Neuronal stem cell (in vitro differentiated cells): Measurements from ENCODE around the gene KCNA2.

ENCODE experiments used
- DNase-seq: peaks from one replicate; pipeline ENCODE4 v3.0.0-alpha.2; 2013; ENCODE audit warnings: low spot score
- H2AFZ ChIP-seq: one replicate; pipeline ENCODE4 v1.6.1; 2013; ENCODE audit warnings: mild to moderate bottlenecking, low read length, inconsistent platforms
- H2AK5ac ChIP-seq: 2 replicates; pipeline ENCODE4 v1.6.1; 2013; ENCODE audit warnings: low read depth, mild to moderate bottlenecking, inconsistent platforms, low read length, moderate library complexity, mixed read lengths
- H2BK120ac ChIP-seq: 2 replicates; pipeline ENCODE4 v1.6.1; 2013; ENCODE audit warnings: low read depth, mild to moderate bottlenecking, inconsistent platforms, low read length, moderate library complexity, mixed read lengths
- H2BK12ac ChIP-seq: one replicate; pipeline ENCODE4 v1.6.1; 2013; ENCODE audit warnings: low read length, inconsistent platforms
- H2BK15ac ChIP-seq: 2 replicates; pipeline ENCODE4 v1.6.1; 2013; ENCODE audit warnings: mild to moderate bottlenecking, low read length, inconsistent platforms, mixed read lengths
- H2BK5ac ChIP-seq: one replicate; pipeline ENCODE4 v1.6.1; 2013; ENCODE audit warnings: inconsistent platforms, mild to moderate bottlenecking, low read length, moderate library complexity
- H3K14ac ChIP-seq: one replicate; pipeline ENCODE4 v1.6.1; 2013; ENCODE audit warnings: low read length, inconsistent platforms
- H3K18ac ChIP-seq: 2 replicates; pipeline ENCODE4 v1.6.1; 2013; ENCODE audit warnings: low read length, inconsistent platforms
- H3K23ac ChIP-seq: 2 replicates; pipeline ENCODE4 v1.6.1; 2013; ENCODE audit warnings: low read depth, mild to moderate bottlenecking, mixed read lengths, low read length, inconsistent platforms; ENCODE audit not compliant: poor library complexity
- H3K27ac ChIP-seq: replicated peaks from 3 replicates; pipeline ENCODE4 v1.5.1; 2013; ENCODE audit warnings: low read length, inconsistent platforms
- H3K27me3 ChIP-seq, 3 experiments: 2 replicates each; pipeline ENCODE4 v1.6.1; 2013; ENCODE audit warnings: low read length in 3 of 3, mild to moderate bottlenecking in 2 of 3, inconsistent platforms in 1 of 3, low read depth in 1 of 3, mixed read lengths in 1 of 3, moderate library complexity in 1 of 3; ENCODE audit not compliant: control insufficient read depth in 3 of 3, insufficient read depth in 3 of 3
- H3K36me3 ChIP-seq, 2 donors: replicated peaks in 1 of 2; 2 replicates each; pipeline ENCODE4 v1.6.1; 2013; ENCODE audit warnings: low read length in 2 of 2; ENCODE audit not compliant: control insufficient read depth in 2 of 2, insufficient read depth in 2 of 2
- H3K4ac ChIP-seq: 2 replicates; pipeline ENCODE4 v1.6.1; 2013; ENCODE audit warnings: inconsistent platforms, mild to moderate bottlenecking, low read length, moderate library complexity
- H3K4me1 ChIP-seq, 2 donors: 1 replicate in 1 of 2; 2 replicates in 1 of 2; pipeline ENCODE4 v1.6.1; 2013; ENCODE audit warnings: low read length in 2 of 2, low read depth in 1 of 2; ENCODE audit not compliant: control insufficient read depth in 2 of 2, insufficient read depth in 1 of 2
- H3K4me2 ChIP-seq: one replicate; pipeline ENCODE4 v1.6.1; 2013; ENCODE audit warnings: mild to moderate bottlenecking, low read length, inconsistent platforms; ENCODE audit not compliant: insufficient read depth, poor library complexity, severe bottlenecking
- H3K4me3 ChIP-seq, 2 donors: 2 replicates each; pipeline ENCODE4 v1.5.1; 2013; ENCODE audit warnings: low read length in 2 of 2, mild to moderate bottlenecking in 2 of 2, inconsistent platforms in 1 of 2, moderate library complexity in 1 of 2
- H3K79me1 ChIP-seq: one replicate; pipeline ENCODE4 v1.6.1; 2013; ENCODE audit warnings: low read depth, mild to moderate bottlenecking, inconsistent platforms, low read length, moderate library complexity
- H3K9ac ChIP-seq: one replicate; pipeline ENCODE4 v1.6.1; 2013; ENCODE audit warnings: mild to moderate bottlenecking, low read depth, low read length, inconsistent platforms; ENCODE audit not compliant: poor library complexity
- H3K9me3 ChIP-seq, 2 donors: replicated peaks in 1 of 2; 2 replicates each; pipeline versions ENCODE3 to v1.6.1; 2013; ENCODE audit warnings: low read length in 2 of 2, mild to moderate bottlenecking in 2 of 2, inconsistent platforms in 1 of 2, low read depth in 1 of 2, mixed read lengths in 1 of 2, moderate library complexity in 1 of 2; ENCODE audit not compliant: control insufficient read depth in 2 of 2, insufficient read depth in 1 of 2
- H4K8ac ChIP-seq: one replicate; pipeline ENCODE4 v1.6.1; 2013; ENCODE audit warnings: low read depth, mild to moderate bottlenecking, inconsistent platforms, low read length, moderate library complexity
- H4K91ac ChIP-seq: one replicate; pipeline ENCODE4 v1.6.1; 2013; ENCODE audit warnings: low read length, low read depth, mild to moderate bottlenecking, inconsistent platforms; ENCODE audit not compliant: poor library complexity
- WGBS, 2 donors: extraction: QIAGEN DNeasy Blood & Tissue Kit; methylation state at CpG; one replicate each; pipeline ENCODE4 v1.1.7; 2013; ENCODE audit warnings: missing lambda C conversion rate in 2 of 2, mixed read lengths in 1 of 2; ENCODE audit not compliant: insufficient read length in 2 of 2, insufficient replicate concordance in 1 of 2; ENCODE audit errors: extremely low coverage in 2 of 2; 5-methylcytosine and 5-hydroxymethylcytosine counted together

Gene KCNA2

DNA sequence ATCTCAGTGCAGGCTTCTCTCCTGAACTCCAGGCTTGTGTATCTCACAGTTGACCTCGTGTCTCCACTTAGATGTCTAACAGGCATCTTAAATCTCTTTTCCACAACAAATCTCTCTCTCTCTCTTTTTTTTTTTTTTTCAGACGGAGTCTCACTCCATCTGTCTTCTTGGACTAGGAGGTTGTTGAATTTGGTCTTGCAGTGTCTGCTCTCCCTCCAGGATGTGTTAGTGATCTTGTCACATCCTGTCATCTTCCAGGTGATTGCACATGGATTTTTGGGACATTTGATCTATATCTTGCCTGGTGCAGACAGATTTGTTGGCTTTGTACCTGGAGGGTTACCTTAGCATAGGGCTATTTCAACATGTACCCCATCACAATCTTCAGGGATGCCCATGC is 60.7 kb downstream of the KCNA2 start:
- DNase-seq = no peak
- Histone ChIP-seq H3K36me3 (no peaks in the 10 kb centered on the region), H3K23ac (no peak overlapping the region), H4K91ac (no peak overlapping the region), H3K9me3 (no peaks in the 10 kb centered on the region), H3K27me3 (peaks cover 0 to 12% (median 0%) of the 10 kb centered on the region in 3 experiments), H3K4ac (no peak overlapping the region), H2AFZ (no peak overlapping the region), H4K8ac (no peak overlapping the region), H2BK120ac (no peak overlapping the region), H3K79me1 (no peaks in the 10 kb centered on the region), H3K9ac (no peak overlapping the region), H2BK12ac (no peak overlapping the region), H2AK5ac (no peak overlapping the region), H3K27ac (no peak overlapping the region), H3K18ac (no peak overlapping the region), H3K4me3 (no peak overlapping the region), H3K4me2 (no peak overlapping the region), H2BK5ac (no peak overlapping the region), H3K14ac (no peak overlapping the region), H3K4me1 (peaks cover 0 to 3% of the 10 kb centered on the region in 2 donors), H2BK15ac (no peak overlapping the region)
- no CpG with 5 or more reads among the region's 2 CpGs for WGBS, 2 donors

DNA sequence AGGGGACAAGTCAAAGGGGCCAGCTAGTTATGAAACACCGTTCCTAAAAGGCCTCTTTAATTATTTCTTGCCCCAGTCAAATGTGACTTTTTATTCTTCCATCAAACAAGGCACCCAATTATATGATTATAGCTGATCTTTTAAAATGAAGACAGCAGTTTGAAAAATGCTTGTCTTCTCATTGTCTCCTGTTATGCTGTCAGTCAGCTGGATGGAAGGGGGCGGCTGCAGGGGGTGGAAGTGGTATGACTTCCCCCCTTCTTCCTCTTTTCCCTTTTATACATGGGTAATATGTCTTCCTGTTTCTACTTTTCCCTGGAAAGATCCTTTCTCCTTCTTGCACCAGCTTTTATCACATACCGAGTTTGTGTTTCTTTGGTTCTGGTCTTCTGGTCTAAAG is 61.4 kb downstream of the KCNA2 start:
- DNase-seq = no peak
- H2BK5ac ChIP-seq = no peak overlapping the region
- no peak overlapping the region for H2AK5ac ChIP-seq
- no peak overlapping the region for H3K4ac ChIP-seq
- no peak overlapping the region for H2BK120ac ChIP-seq
- H4K8ac ChIP-seq = no peak overlapping the region
- no peak overlapping the region for H3K4me3 ChIP-seq
- H3K9ac ChIP-seq = no peak overlapping the region
- no peaks in the 10 kb centered on the region for H3K9me3 ChIP-seq
- no peak overlapping the region for H3K4me2 ChIP-seq
- peaks cover 0 to 6% (median 0%) of the 10 kb centered on the region in 3 experiments for H3K27me3 ChIP-seq
- no peak overlapping the region for H2AFZ ChIP-seq
- no CpG with 5 or more reads among the region's 3 CpGs for WGBS, 2 donors
- H3K79me1 ChIP-seq = no peaks in the 10 kb centered on the region
- peaks cover 0 to 3% of the 10 kb centered on the region in 2 donors for H3K4me1 ChIP-seq
- H3K18ac ChIP-seq = no peak overlapping the region
- H3K36me3 ChIP-seq = no peaks in the 10 kb centered on the region
- H3K27ac ChIP-seq = no peak overlapping the region
- no peak overlapping the region for H2BK15ac ChIP-seq
- no peak overlapping the region for H3K14ac ChIP-seq
- no peak overlapping the region for H2BK12ac ChIP-seq
- no peak overlapping the region for H3K23ac ChIP-seq
- H4K91ac ChIP-seq = no peak overlapping the region
